H9 (cell line): Measurements from ENCODE around the gene CCBE1. TPM values are rescaled to one million over a fixed set of nuclear protein-coding genes. Genes with fewer than 3 reads are reported as not detected.

Experiments
- DNase-seq: peaks from one replicate; pipeline ENCODE4 v3.0.0-alpha.2; 2017
- H2AFZ ChIP-seq: one replicate; pipeline ENCODE4 v1.6.1; 2013; ENCODE audit warnings: mild to moderate bottlenecking, low read length, control low read depth, moderate library complexity
- H2AK5ac ChIP-seq: 2 replicates; pipeline ENCODE4 v1.6.1; 2013; ENCODE audit warnings: low read length, control low read depth, mixed read lengths; ENCODE audit not compliant: insufficient read length
- H2BK120ac ChIP-seq: one replicate; pipeline ENCODE4 v1.6.1; 2013; ENCODE audit warnings: low read depth, mild to moderate bottlenecking, low read length, control low read depth, inconsistent platforms; ENCODE audit not compliant: poor library complexity, severe bottlenecking
- H2BK12ac ChIP-seq: 2 replicates; pipeline ENCODE4 v1.6.1; 2013; ENCODE audit warnings: low read length, control low read depth, mixed read lengths, low read depth; ENCODE audit not compliant: insufficient read length
- H2BK15ac ChIP-seq: 2 replicates; pipeline ENCODE4 v1.6.1; 2013; ENCODE audit warnings: low read depth, low read length, control low read depth
- H2BK20ac ChIP-seq: one replicate; pipeline ENCODE4 v1.6.1; 2013; ENCODE audit warnings: low read depth, mild to moderate bottlenecking, low read length, control low read depth, inconsistent platforms; ENCODE audit not compliant: poor library complexity, severe bottlenecking
- H2BK5ac ChIP-seq: 2 replicates; pipeline ENCODE4 v1.6.1; 2013; ENCODE audit warnings: low read length, control low read depth, mixed read lengths; ENCODE audit not compliant: insufficient read length
- H3K14ac ChIP-seq: 2 replicates; pipeline ENCODE4 v1.6.1; 2013; ENCODE audit warnings: low read length, control low read depth; ENCODE audit not compliant: insufficient read depth
- H3K18ac ChIP-seq: 2 replicates; pipeline ENCODE4 v1.6.1; 2013; ENCODE audit warnings: low read depth, mild to moderate bottlenecking, mixed read lengths, low read length, control low read depth; ENCODE audit not compliant: insufficient read length
- H3K23ac ChIP-seq: 2 replicates; pipeline ENCODE4 v1.6.1; 2013; ENCODE audit warnings: low read length, control low read depth, mixed read lengths, low read depth; ENCODE audit not compliant: insufficient read length
- H3K23me2 ChIP-seq: 2 replicates; pipeline ENCODE4 v1.6.1; 2013; ENCODE audit warnings: low read depth, mild to moderate bottlenecking, mixed read lengths, low read length, control low read depth; ENCODE audit not compliant: insufficient read length, poor library complexity, severe bottlenecking
- H3K27ac ChIP-seq: 2 replicates; pipeline ENCODE4 v1.5.1; 2013; ENCODE audit warnings: low read length, control low read depth, mixed read lengths, low read depth; ENCODE audit not compliant: insufficient read length
- H3K27me3 ChIP-seq: 2 replicates; pipeline ENCODE4 v1.6.1; 2013; ENCODE audit warnings: low read length, control low read depth, inconsistent platforms; ENCODE audit not compliant: insufficient read depth
- H3K4ac ChIP-seq: 2 replicates; pipeline ENCODE4 v1.6.1; 2013; ENCODE audit warnings: low read depth, mild to moderate bottlenecking, control low read depth, inconsistent platforms, low read length, moderate library complexity
- H3K4me1 ChIP-seq: 2 replicates; pipeline ENCODE4 v1.6.1; 2013; ENCODE audit warnings: low read length, control low read depth, inconsistent platforms; ENCODE audit not compliant: insufficient read depth
- H3K4me2 ChIP-seq: 2 replicates; pipeline ENCODE4 v1.6.1; 2013; ENCODE audit warnings: low read length, control low read depth, mixed read lengths; ENCODE audit not compliant: insufficient read length, insufficient read depth
- H3K56ac ChIP-seq: 2 replicates; pipeline ENCODE4 v1.6.1; 2013; ENCODE audit warnings: low read depth, mild to moderate bottlenecking, mixed read lengths, low read length, control low read depth; ENCODE audit not compliant: insufficient read length
- H3K79me1 ChIP-seq: 2 replicates; pipeline ENCODE4 v1.6.1; 2013; ENCODE audit warnings: low read depth, mild to moderate bottlenecking, moderate library complexity, low read length, control low read depth, inconsistent platforms; ENCODE audit not compliant: insufficient read depth, poor library complexity, severe bottlenecking
- H3K79me2 ChIP-seq: 2 replicates; pipeline ENCODE4 v1.6.1; 2013; ENCODE audit warnings: low read length, control low read depth, inconsistent platforms; ENCODE audit not compliant: insufficient read depth
- H3K9ac ChIP-seq: 2 replicates; pipeline ENCODE4 v1.6.1; 2013; ENCODE audit warnings: low read length, control low read depth, mixed read lengths; ENCODE audit not compliant: insufficient read length; ENCODE audit errors: extremely low read depth
- H3K9me3 ChIP-seq: one replicate; pipeline ENCODE4 v1.6.1; 2013; ENCODE audit warnings: low read depth, low read length, inconsistent platforms; ENCODE audit not compliant: control insufficient read depth
- H3T11ph ChIP-seq: one replicate; pipeline ENCODE4 v1.6.1; 2013; ENCODE audit warnings: mild to moderate bottlenecking, low read length, control low read depth, inconsistent platforms
- H4K20me1 ChIP-seq: one replicate; pipeline ENCODE4 v1.6.1; 2013; ENCODE audit not compliant: control insufficient read depth, insufficient read length, insufficient read depth
- H4K5ac ChIP-seq: 2 replicates; pipeline ENCODE4 v1.6.1; 2013; ENCODE audit warnings: low read depth, mild to moderate bottlenecking, mixed read lengths, low read length, control low read depth; ENCODE audit not compliant: insufficient read length
- H4K8ac ChIP-seq: replicated peaks from 2 replicates; pipeline ENCODE4 v1.6.1; 2013; ENCODE audit warnings: low read length, control low read depth, mixed read lengths, low read depth; ENCODE audit not compliant: insufficient read length
- H4K91ac ChIP-seq: 2 replicates; pipeline ENCODE4 v1.6.1; 2013; ENCODE audit warnings: low read depth, mild to moderate bottlenecking, moderate library complexity, mixed read lengths, low read length, control low read depth; ENCODE audit not compliant: insufficient read length
- H3K27ac Mint-ChIP-seq, 3 experiments: 2 replicates in 2 of 3; 3 replicates in 1 of 3; pipeline ENCODE4 v1.8.0; 2020 to 2021; ENCODE audit warnings: mixed read lengths in 3 of 3, mild to moderate bottlenecking in 1 of 3, moderate library complexity in 1 of 3
- H3K27me3 Mint-ChIP-seq: 2 replicates; pipeline ENCODE4 v1.8.0; 2021; ENCODE audit warnings: low read depth, mild to moderate bottlenecking, moderate library complexity, mixed read lengths
- H3K36me3 Mint-ChIP-seq, 3 experiments: 2 replicates in 2 of 3; 3 replicates in 1 of 3; pipeline ENCODE4 v1.8.0; 2020 to 2021; ENCODE audit warnings: low read depth in 3 of 3, mixed read lengths in 3 of 3; ENCODE audit not compliant: insufficient read depth in 1 of 3
- H3K4me1 Mint-ChIP-seq, 2 experiments: 2 replicates each; pipeline ENCODE4 v1.8.0; 2020; ENCODE audit warnings: mixed read lengths in 2 of 2
- H3K4me3 Mint-ChIP-seq, 2 experiments: 2 replicates in 1 of 2; 3 replicates in 1 of 2; pipeline ENCODE4 v1.8.0; 2020 to 2021; ENCODE audit warnings: mild to moderate bottlenecking in 2 of 2, mixed read lengths in 2 of 2, moderate library complexity in 1 of 2
- H3K9me3 Mint-ChIP-seq, 2 experiments: 2 replicates in 1 of 2; 3 replicates in 1 of 2; pipeline ENCODE4 v1.8.0; 2020; ENCODE audit warnings: mild to moderate bottlenecking in 2 of 2, mixed read lengths in 2 of 2, moderate library complexity in 1 of 2
- CTCF ChIP-seq: fragments of 200-600 bp; sonication (generic); conservative IDR thresholded peaks from 3 replicates; pipeline ENCODE4 v1.8.0; 2021; ENCODE audit warnings: antibody characterized with exemption, mild to moderate bottlenecking
- WGBS: extraction: QIAGEN DNeasy Blood & Tissue Kit; methylation state at CpG from one replicate; pipeline ENCODE4 v1.1.7; 2013; ENCODE audit warnings: missing lambda C conversion rate, low lambda C conversion rate, mixed read lengths; ENCODE audit not compliant: insufficient read length; ENCODE audit errors: extremely low coverage; 5-methylcytosine and 5-hydroxymethylcytosine counted together
- total RNA-seq: library from RNA; stranded (reverse); gene quantifications from 2 replicates; pipeline ENCODE4 v1.2.1, GENCODE V29; 2021

CCBE1 gene
- total RNA-seq, 1 experiment from 2014 or later, result 0.39 TPM

- Histone ChIP-seq H2BK5ac (no peak overlapping the region), H2BK20ac (no peak overlapping the region), H3K18ac (no peak overlapping the region), H3K4ac (no peak overlapping the region), H3K23me2 (no peaks in the 10 kb centered on the region), H2AFZ (no peak overlapping the region), H3K56ac (no peak overlapping the region), H3K9ac (no peak overlapping the region), H2BK12ac (no peak overlapping the region), H4K20me1 (no peaks in the 10 kb centered on the region), H3K4me2 (no peak overlapping the region), H3K27ac (no peak overlapping the region), H3K9me3 (no peaks in the 10 kb centered on the region), H2BK15ac (no peak overlapping the region), H4K5ac (no peak overlapping the region), H3K79me1 (no peaks in the 10 kb centered on the region), H3K14ac (no peak overlapping the region), H3K4me1 (peaks cover 2% of the 10 kb centered on the region; the same call in 1 of the 2 replicates), H3K79me2 (no peaks in the 10 kb centered on the region), H4K91ac (no peak overlapping the region), H2AK5ac (no peak overlapping the region), H4K8ac (no peak overlapping the region), H3K27me3 (no peaks in the 10 kb centered on the region), H2BK120ac (no peak overlapping the region), H3T11ph (no peak overlapping the region), H3K23ac (no peak overlapping the region)
- Mint-ChIP-seq H3K4me3 (no peak overlapping the region), H3K27me3 (peaks cover 3% of the 10 kb centered on the region; the same call in 1 of the 2 replicates), H3K27ac (no peak overlapping the region), H3K4me1 (peaks cover 0 to 5% of the 10 kb centered on the region in 2 experiments; a peak in 2 of 4 replicates), H3K36me3 (no peaks in the 10 kb centered on the region), H3K9me3 (no peaks in the 10 kb centered on the region)
- no peak for TF ChIP-seq CTCF
- no CpG with 5 or more reads among the region's 12 CpGs for WGBS
- DNase-seq, result no peak
Measured at GRCh38 chr18:59613903-59614302, 83.3 kb downstream of the CCBE1 start.
